Brain microvascular endothelial cell (primary cell): ENCODE measurements around the gene RIBC2.

Source experiments
- DNase-seq: peaks from one replicate; pipeline ENCODE4 v3.0.0-alpha.2; 2020
- H3K27ac ChIP-seq: fragments of 250-450 bp; sonication (Bioruptor Pico); 2 replicates; pipeline ENCODE4 v1.5.1; 2020; ENCODE audit warnings: mild to moderate bottlenecking, moderate library complexity
- H3K27me3 ChIP-seq: fragments of 250-450 bp; sonication (Bioruptor Pico); replicated peaks from 2 replicates; pipeline ENCODE4 v1.5.1; 2020; ENCODE audit warnings: mild to moderate bottlenecking
- H3K36me3 ChIP-seq: fragments of 250-450 bp; sonication (Bioruptor Pico); replicated peaks from 2 replicates; pipeline ENCODE4 v1.5.1; 2020; ENCODE audit warnings: mild to moderate bottlenecking
- H3K4me3 ChIP-seq: 2 replicates; pipeline ENCODE4 v1.5.1; 2011; ENCODE audit warnings: low read depth, mild to moderate bottlenecking, control low read depth, low read length, moderate library complexity
- in situ Hi-C: cut with HindIII; loops from 2 replicates; pipeline ENCODE4 v1.10.0; 2017; ENCODE audit warnings: low sequenced_read_pairs, low pct_ligation_motif_present
- TF ChIP-seq, protein P1 (sequence below): IDR thresholded peaks from 2 replicates; pipeline ENCODE4 v1.5.1; 2011; ENCODE audit warnings: low read depth, mild to moderate bottlenecking, moderate library complexity, low read length, control low read depth, inconsistent platforms; ENCODE audit errors: missing control alignments

RIBC2 gene

GRCh38 chr22:45422237-45422983 lies 8.9 kb downstream of the RIBC2 start:
- DNase-seq: no peak
- Histone ChIP-seq H3K27ac (no peak overlapping the region), H3K36me3 (no peaks in the 10 kb centered on the region), H3K4me3 (no peak overlapping the region), H3K27me3 (no peaks in the 10 kb centered on the region)
- in situ Hi-C loops: no loop called here
- TF ChIP-seq, protein P1, sequence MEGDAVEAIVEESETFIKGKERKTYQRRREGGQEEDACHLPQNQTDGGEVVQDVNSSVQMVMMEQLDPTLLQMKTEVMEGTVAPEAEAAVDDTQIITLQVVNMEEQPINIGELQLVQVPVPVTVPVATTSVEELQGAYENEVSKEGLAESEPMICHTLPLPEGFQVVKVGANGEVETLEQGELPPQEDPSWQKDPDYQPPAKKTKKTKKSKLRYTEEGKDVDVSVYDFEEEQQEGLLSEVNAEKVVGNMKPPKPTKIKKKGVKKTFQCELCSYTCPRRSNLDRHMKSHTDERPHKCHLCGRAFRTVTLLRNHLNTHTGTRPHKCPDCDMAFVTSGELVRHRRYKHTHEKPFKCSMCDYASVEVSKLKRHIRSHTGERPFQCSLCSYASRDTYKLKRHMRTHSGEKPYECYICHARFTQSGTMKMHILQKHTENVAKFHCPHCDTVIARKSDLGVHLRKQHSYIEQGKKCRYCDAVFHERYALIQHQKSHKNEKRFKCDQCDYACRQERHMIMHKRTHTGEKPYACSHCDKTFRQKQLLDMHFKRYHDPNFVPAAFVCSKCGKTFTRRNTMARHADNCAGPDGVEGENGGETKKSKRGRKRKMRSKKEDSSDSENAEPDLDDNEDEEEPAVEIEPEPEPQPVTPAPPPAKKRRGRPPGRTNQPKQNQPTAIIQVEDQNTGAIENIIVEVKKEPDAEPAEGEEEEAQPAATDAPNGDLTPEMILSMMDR: no peak

- DNase-seq: no peak
Observed at GRCh38 chr22:45423524-45423923, 10.0 kb downstream of the RIBC2 start.

DNA sequence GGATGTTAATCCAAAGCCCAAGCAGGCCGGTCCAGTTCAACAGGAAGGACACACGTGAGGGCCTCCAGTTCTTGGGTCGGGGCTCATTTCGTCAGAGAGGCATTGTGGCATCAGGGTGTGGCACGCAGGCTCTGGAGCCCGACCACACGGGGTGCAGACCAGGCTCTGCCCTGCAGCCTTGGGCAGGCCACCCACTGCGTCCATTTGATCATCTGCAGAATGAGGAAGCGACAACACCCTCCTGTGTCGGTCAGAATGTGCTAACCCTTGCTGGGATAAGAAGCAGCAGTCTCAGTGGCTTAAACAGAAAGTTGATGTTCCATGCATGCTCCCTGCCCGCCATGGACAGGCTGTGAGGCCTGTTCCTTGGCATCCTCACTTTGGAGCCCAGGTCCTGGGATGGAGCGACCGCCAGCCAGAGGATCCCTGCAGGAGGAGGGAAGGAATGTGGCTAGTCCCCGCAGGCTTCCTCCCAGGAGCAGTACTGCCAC lies 10.8 kb downstream of the RIBC2 start:
- no peaks in the 10 kb centered on the region for H3K36me3 ChIP-seq
- no peak overlapping the region for H3K27ac ChIP-seq
- H3K4me3 ChIP-seq: no peak overlapping the region
- in situ Hi-C loops: no loop called here
- TF ChIP-seq, protein P1: no peak
- H3K27me3 ChIP-seq: no peaks in the 10 kb centered on the region
- DNase-seq: no peak

More at GRCh38 chr22:45423524-45423923, 10.0 kb downstream of the RIBC2 start:
- Histone ChIP-seq H3K4me3 (no peak overlapping the region), H3K27me3 (no peaks in the 10 kb centered on the region), H3K27ac (no peak overlapping the region), H3K36me3 (no peaks in the 10 kb centered on the region)
- in situ Hi-C loops: no loop called here
- TF ChIP-seq, protein P1: no peak

DNA sequence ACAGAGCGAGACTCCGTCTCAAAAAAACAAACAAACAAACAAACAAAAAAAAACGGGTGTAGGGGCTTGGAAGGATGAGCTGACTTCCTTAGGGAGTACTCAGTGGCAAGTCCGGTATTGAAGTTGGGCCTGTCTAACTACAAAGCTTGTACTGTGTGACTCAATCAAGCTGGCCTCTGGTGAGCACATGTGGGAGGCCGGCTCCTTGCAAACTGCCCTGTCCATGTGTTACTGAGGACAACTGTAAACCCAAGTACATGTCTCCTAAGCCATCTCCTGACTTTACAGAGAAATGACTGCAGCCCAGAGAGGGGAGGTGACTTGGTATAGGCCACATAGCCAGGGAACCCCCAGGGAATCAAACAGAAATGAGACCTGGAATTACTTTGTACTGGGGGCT lies 11.6 kb downstream of the RIBC2 start:
- TF ChIP-seq, protein P1: no peak
- in situ Hi-C loops: no loop called here
- no peaks in the 10 kb centered on the region for H3K36me3 ChIP-seq
- H3K27me3 ChIP-seq: no peaks in the 10 kb centered on the region
- no peak overlapping the region for H3K27ac ChIP-seq
- DNase-seq: peak; percentile 9
- no peak overlapping the region for H3K4me3 ChIP-seq

- no peak overlapping the region for H3K4me3 ChIP-seq
- H3K27ac ChIP-seq: no peak overlapping the region
- TF ChIP-seq, protein P1: no peak
- in situ Hi-C loops: no loop called here
- no peaks in the 10 kb centered on the region for H3K36me3 ChIP-seq
- no peaks in the 10 kb centered on the region for H3K27me3 ChIP-seq
- DNase-seq: no peak
Observed at GRCh38 chr22:45425531-45426265, 12.2 kb downstream of the RIBC2 start.
